ENCODE measurements around the gene LRCH1.
"Not testable (repeated sequence)": the region's sequence is repeated elsewhere in the genome, so short reads cannot be mapped to it uniquely, and the experiment has no call there.

The LRCH1 gene

DNA sequence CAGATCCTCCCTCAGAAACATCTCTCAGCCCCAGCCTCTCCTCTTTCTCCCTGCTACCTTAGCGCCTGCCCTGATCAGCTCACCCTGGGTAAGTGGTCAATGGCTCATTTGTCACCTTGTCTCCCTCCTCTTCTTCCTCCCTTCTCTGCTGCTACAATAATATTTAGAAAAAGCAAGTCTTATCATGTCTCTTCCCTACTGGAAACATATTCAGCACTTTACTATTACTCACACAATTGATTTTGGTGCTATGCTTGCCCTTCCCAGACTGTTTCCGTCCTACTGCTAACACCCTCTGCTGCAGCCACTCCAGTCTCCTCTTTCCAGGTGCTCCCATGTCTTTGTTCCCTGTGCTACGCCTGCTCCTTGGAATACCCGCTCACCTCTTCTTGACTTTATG, 208.2 kb downstream of the LRCH1 start:
- no peak for DNase-seq

DNA sequence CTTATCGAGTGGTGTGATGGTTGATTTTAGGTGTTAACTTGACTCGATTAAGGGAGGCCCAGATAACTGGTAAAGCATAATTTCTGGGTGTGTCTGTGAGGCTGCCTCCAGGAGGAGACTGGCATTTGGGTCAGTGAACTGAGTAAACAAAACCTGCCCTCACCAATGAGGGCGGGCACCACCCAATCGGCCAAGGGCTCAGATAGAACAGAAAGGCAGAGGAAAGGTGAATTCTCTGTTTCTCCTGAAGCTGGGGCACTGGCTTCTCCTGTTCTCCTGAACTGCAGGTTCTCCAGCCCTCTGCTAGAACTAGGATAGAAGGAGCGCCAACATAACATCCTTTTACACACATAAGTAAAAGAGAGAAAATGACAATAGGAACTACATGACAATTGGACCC, 208.9 kb downstream of the LRCH1 start:
- DNase-seq, result no peak

- not testable (repeated sequence) for DNase-seq
These were observed 217.0 kb downstream of the LRCH1 start for GRCh38 chr13:46769925-46770324.

- DNase-seq, result no peak
These were observed 218.7 kb downstream of the LRCH1 start for GRCh38 chr13:46771693-46772092.

GRCh38 chr13:46773541-46773940, 220.6 kb downstream of the LRCH1 start:
- no peak for DNase-seq

DNA sequence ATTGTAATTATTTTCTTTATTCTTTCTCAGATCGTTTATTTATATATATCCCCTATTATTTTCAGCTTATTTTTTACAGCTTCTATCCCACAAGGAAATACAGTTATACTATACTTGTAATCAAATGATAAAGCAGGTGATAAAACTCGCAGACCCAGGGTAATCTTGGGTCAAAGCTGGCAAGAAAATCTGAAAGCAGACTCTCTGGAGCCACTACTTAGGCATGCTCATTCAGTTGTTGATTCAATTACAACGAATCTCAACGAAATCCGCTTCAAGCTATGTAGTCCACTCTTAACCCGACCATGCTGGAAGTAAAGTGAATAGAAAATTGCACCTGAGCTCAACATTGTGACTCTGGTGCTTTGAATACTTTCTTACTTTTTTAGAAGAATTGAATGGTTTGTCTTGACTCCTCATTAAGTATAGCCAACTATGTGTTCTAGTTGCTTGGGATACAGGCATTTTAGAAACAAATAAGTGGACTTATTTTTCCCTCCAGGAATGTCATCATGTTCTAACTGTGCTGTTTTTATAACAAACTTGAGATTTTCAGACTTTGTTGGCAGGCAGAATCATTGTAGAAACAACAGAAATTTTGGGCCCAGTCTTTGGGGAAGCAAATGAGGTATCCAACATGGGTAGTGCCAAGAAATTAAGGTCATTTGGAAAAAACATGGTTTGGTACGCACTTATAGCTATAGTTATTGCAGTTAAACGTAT, 222.6 kb downstream of the LRCH1 start:
- DNase-seq, result no peak

DNA sequence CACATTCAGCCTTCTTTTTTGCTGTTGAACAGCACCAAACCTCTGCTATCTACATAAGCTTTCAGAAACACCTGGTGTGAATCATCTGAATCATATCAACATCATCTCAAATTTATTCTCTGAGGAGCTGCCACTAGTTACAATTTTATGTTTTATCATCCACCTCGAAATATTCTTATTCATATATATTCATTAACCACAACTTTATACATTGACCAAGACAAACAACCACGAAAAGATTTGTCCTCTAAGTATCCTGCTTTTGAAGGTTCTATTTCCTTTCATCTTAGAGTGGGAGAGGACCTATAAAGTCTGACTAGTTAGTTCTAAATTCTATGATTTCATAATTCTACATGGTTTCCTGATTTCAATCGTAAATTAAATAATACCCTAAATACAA, 225.1 kb downstream of the LRCH1 start:
- no peak for DNase-seq

- DNase-seq, result no peak
These were observed 225.9 kb downstream of the LRCH1 start for GRCh38 chr13:46778890-46779289.

GRCh38 chr13:46782066-46782465, 229.1 kb downstream of the LRCH1 start:
- no peak for DNase-seq

GRCh38 chr13:46782691-46783090, 229.7 kb downstream of the LRCH1 start:
- no peak for DNase-seq

DNA sequence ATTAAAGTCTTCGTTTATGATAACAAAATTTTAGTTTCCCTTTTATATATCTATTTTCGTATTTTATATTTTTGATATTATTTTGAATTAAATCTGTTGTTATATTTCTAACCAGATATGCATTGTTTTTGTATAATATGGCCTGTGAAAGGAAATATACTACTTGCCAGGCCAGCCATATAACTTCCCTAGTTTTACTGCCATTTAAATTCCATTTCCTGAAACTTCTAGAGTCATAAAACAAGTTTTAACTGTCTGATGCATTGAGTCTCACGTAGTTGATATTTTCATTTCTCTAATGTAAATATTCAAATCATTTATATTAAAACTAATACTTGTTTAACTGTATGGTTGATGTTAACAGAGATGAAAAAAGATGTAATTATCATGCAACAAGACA, 230.5 kb downstream of the LRCH1 start:
- DNase-seq, result no peak

- DNase-seq, result no peak
These were observed 242.4 kb downstream of the LRCH1 start for GRCh38 chr13:46795321-46795720.

DNA sequence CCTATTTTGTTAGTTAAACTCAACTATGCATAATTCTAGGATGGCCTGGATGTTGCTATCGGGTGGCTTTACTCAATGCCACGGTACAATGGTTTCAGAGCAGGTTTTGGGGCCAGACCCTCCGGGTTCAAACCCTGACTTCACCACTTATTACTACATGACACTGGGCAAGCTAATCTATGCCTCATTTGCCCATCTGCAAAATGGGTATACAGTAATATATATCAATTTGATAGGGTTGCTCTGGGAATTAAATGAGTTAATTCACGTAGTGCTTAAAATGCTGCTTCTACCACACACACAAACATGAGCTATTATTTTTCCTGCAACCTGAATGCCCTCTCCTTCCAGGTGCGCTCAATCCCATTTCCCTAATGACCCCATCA, 243.2 kb downstream of the LRCH1 start:
- peak; percentile 6 for DNase-seq

- peak; percentile 97 for DNase-seq
These were observed 243.8 kb downstream of the LRCH1 start, which contains the start of gene ESD for GRCh38 chr13:46796515-46797474. Gene ESD, minus strand, starts transcription at chr13:46797161. Its CDS starts 5,748 bp downstream, at chr13:46791413.

DNA sequence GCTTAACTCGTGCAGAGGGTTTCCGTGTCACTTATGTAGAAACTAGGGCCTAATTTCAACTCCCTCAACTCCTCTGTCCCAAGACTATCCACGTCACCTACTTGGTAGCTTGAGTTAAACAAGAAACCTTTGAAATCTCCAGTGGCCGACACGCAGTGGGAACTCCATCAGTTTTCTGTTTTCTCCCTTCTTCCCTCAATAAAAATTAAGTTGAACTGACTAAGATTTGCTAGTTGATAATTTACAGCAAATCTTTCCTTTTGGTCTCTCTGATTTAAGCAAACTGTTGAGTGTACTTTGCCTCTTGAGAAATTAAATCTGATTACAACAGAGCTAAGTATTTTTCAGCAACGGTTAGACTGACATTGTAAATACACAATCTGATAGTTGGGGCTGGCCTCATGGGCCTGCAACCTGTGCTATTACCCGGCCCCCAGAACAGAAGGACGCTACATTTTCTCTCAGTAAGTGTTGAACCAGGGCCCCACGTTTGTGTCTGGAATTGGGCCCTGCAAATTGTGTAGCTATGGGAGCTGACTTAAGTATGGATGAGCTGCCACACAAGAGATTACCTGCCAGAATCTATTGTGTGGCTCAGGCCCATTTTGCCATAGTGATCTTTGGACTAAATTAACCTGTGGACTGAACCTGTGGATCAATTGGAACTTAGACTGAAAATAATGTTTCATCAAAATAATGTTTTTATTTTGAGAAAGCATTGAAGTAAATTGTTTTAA, 244.7 kb downstream of the LRCH1 start:
- no peak for DNase-seq

GRCh38 chr13:46799139-46799538, 246.2 kb downstream of the LRCH1 start:
- DNase-seq, result no peak

DNA sequence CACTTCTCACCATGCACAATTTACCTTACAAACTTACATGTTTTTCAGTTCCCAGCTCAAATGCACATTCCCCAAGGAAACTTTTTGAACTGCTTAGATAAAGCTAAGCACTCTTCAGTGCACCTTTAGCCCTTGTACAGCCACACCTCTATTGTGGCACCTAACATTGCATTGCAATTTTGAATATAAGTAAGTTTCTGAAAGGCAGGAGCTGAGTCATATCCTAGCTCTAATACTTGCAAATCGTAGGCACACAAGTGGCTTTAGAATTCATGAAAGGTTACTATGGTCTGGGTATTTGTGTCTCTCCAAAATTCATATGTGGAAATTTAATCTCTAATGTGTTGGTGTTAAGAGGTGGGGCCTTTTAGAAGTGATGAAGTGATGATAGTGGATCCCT, 248.9 kb downstream of the LRCH1 start:
- no peak for DNase-seq
